ENCODE data around the gene RBM26.
A peak's percentile ranks its signal among the peaks of the same experiment; 100 is the strongest.

Gene RBM26, protein sequence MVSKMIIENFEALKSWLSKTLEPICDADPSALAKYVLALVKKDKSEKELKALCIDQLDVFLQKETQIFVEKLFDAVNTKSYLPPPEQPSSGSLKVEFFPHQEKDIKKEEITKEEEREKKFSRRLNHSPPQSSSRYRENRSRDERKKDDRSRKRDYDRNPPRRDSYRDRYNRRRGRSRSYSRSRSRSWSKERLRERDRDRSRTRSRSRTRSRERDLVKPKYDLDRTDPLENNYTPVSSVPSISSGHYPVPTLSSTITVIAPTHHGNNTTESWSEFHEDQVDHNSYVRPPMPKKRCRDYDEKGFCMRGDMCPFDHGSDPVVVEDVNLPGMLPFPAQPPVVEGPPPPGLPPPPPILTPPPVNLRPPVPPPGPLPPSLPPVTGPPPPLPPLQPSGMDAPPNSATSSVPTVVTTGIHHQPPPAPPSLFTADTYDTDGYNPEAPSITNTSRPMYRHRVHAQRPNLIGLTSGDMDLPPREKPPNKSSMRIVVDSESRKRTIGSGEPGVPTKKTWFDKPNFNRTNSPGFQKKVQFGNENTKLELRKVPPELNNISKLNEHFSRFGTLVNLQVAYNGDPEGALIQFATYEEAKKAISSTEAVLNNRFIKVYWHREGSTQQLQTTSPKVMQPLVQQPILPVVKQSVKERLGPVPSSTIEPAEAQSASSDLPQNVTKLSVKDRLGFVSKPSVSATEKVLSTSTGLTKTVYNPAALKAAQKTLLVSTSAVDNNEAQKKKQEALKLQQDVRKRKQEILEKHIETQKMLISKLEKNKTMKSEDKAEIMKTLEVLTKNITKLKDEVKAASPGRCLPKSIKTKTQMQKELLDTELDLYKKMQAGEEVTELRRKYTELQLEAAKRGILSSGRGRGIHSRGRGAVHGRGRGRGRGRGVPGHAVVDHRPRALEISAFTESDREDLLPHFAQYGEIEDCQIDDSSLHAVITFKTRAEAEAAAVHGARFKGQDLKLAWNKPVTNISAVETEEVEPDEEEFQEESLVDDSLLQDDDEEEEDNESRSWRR

DNA sequence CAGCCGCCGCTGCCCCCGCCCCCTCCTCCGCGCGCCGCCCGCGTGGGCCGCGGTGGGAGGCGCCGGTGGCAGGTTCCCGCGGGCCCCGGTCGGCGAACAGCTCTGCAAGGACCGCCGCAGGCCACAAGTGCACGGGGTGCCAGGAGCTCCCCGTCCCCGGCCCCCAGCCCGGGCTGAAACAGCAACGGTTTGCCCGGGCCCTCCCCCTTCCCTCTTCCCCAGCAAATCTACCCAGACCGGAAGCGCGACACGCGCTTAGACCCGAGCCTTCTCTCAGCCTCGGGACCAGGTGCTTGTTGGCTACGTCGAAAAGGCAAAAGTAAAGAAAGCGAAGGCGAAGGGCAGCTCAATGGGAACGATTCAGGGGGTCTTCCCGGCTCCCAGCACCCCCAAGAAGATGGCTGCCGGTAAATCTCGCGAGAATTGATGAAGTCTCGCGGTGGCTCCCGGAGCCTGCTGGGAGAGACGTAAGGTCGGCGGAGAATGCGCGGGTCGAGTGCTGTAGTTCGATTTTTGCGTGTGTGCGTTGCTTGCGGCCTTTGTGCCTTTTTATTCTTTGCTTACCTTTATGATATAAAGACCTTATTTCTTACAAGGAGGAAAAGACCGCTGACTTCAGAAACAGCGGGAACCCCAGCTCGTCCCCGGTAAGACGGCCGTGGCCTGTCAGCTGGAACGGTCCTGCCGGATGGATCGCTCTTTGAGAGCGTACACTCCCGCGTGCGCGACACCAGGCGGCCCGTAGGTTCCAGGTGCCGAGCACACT, at the start of gene RBM26:
RBM26 (minus strand) TSS at position 425 of the 766 bp plus-strand sequence. CDS start 481 bp downstream, outside the sequence.
- peak; percentile 85 for DNase-seq

DNA sequence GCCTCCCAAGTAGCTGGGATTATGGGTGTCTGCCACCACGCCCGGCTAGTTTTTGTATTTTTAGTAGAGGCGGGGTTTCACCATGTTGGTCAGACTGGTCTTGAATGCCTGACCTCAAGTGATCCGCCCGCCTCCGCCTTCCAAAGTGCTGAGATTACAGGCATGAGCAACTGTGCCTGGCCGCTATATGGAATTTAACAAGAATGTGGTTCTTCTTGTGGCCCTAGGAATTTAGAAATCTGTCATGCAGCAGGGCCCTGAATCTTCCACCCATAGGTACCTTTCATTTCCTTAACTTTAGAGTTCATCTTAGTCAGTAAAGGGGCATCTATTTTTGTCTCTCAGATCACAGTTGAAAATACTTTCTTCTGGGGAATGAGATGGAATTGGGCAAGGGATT, 49.3 kb upstream of the RBM26 start:
- DNase-seq, result no peak

DNA sequence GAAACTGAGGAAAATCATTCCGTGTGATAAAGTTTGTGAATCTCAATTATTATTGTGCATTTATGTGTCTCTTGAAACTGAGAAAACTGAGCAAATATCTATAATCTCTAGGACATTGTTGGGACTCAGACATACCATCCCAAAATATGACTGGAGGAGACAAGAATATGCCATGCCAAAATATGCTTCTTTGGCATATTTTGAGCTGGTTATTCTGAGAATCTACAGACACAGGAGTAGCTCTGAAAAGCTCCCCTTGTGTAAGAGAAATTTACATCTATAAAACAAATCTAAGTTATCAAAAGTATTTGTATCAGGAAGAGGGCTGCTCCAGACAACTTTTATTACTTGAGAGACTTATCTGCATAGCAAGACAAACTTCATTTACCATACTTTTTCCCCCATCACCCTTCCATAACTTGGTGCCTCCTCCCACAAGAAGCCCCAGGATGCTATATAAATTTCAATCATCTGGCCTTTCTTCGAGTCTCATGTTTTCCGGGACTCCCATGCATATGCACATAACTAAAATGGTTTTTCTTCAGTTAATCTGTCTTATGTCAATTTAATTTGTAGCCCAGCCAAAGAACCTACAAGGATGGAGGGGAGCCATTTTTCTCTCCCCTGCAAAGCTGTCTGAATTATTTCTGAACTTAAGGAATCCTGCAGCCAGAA, 46.3 kb upstream of the RBM26 start:
- DNase-seq, result no peak

DNA sequence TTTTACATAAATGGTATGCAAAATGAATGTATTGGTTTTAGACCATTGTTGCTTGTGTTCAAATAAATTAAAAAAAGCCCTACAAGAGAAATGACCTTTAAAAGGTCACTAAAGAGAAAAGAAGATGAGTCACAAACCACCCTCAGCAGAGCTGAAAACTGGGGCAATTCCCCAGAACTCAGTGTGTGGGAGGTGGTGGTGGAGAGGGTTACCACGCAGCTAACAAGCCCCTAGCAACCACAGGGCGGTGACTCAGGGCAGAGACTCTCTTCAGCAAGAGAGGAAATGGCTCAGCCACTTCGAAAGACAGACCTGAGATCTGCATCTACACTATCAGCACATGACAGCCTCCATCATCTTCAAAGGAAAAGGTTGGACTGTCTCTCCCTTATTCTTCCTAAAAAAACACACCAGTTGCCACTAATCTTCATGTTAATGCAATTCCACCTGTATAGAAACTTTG, 45.5 kb upstream of the RBM26 start:
- DNase-seq, result peak; percentile 49

DNA sequence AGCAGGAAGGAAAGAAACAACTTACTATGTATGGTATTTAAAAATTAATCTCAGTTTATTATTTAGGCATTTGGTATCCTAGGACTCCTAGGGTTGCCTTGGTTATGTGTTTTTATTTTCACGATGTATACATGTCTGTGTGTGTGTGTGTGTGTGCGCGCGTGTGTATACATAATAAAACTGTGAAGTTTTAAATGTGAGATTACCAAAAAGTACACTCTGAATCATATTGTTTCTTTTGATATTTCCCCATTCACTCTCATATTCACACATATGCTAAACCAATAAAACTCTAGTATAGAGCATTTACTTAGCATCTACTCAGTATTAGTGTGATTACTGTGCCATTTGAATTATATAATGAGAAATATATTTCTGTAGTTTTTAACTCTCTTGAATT, 44.1 kb upstream of the RBM26 start:
- no peak for DNase-seq

DNA sequence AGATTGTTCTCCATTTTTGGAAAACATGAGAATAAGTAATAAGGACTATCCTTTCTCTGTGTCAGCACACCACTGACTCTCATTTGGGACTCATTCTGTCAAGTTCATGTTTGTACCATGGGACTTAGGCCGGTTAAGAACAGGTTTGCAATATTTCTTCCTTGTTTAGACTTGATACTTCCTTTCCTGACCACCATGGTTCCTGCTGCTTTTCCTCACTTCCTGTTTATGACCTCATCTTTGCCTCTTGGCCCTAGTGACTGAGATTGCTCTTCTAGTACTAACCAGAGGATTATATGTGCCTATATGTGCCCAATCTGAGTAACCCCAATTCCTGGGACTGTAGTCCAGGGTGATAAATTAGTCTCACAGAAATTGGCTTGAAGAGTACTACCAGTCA, 42.4 kb upstream of the RBM26 start:
- peak; percentile 0 for DNase-seq

DNA sequence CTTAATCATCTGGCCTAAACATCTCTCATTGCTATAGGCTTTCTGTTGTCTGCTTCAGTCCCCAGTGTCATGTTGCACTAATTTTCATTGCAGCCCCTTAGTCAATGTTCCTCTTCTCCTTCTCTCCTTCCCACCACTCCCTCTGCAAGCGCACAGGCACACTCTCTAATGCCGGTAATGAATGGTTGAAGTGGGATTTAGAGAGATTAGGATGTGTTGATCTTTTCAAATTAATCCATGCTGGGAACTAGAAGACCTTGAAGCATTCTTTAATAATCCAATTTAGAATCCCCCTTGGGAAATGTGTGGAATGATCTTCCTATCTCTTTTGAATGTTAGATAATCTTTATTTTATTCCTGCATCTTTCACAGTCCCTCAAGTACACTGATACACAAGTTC, 41.7 kb upstream of the RBM26 start:
- no peak for DNase-seq

DNA sequence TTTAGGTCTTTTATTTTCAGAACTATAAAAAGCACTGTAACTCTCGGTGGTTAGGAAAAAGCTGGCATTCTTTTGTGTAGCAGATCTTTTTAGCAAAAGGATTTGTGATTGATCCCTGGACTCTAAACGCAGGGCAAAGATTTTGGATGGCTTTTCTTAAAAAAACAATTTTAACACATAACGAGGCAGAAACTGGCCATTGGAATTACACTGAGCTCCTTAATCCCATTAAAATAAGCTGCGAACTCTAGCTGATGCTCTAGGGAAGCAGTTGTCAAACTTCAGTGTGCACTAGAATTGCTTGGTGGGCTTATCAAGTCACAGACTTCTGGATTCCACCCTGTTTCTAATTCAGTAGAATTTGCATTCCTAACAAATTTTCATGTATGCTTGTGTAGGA, 41.1 kb upstream of the RBM26 start:
- DNase-seq, result no peak

DNA sequence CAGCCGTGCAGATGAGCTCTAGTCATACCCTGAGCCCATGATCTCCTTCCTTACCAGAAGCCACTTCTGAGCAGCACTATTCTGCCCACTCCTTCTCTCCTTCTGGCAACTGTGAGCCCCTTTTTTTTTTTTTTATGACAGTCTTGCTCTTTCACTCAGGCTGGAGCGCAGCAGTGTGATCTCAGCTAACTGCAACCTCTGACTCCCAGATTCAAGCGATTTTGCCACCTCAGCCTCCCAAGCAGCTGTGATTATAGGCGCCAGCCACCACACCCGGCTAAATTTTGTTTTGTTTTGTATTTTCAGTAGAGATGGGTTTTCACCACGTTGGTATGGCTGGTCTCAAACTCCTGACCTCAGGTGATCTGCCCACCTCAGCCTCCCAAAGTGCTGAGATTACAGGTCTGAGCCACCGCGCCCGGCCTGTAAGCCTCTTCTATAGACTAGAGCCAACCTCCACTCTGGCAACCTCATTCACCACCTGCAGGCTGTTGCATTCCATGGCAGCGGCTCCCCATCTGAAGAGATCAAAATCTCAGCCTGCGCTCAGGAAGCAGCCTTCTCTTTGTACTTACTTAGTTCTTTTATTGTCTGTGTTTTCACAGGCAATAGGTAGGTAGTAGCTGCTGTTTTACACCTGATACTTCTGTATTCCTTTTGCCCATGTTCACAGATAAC, 40.1 kb upstream of the RBM26 start:
- DNase-seq, result no peak

DNA sequence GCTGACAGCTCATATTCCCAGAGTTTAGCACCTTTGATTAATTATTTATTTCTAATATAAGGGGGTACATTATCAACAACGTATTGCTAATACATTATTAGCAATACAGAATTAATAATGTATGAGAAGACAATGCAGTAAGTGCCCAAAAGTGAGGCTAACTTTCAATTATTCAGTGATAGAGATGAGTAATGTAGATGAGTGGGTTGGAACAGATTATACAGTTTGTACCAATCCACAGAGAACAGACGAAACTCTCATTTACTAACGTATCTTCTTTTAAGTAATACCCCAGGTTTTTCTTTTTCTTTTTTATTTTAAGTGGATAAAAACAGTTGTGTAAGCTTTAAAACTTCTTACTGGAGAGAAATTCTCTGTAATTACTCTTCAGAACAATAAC, 36.7 kb upstream of the RBM26 start:
- no peak for DNase-seq

DNA sequence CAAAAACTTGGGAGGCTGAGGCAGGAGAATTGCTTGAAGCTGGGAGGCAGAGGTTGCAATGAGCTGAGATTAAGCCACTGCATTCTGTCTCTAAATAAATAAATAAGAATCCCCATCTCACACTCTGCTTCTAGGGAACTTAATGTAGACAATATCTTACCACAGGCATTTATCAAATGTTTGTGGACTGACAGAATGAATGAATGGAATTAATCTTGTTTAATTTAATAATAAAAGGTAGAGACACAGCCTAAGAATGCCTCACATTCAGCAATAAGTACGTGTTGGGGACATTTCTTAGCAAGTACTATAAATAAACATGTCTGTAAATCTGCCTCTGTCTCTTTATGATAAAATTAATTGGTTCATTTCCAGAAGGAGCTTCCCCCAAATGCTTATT, 36.2 kb upstream of the RBM26 start:
- DNase-seq, result no peak

DNA sequence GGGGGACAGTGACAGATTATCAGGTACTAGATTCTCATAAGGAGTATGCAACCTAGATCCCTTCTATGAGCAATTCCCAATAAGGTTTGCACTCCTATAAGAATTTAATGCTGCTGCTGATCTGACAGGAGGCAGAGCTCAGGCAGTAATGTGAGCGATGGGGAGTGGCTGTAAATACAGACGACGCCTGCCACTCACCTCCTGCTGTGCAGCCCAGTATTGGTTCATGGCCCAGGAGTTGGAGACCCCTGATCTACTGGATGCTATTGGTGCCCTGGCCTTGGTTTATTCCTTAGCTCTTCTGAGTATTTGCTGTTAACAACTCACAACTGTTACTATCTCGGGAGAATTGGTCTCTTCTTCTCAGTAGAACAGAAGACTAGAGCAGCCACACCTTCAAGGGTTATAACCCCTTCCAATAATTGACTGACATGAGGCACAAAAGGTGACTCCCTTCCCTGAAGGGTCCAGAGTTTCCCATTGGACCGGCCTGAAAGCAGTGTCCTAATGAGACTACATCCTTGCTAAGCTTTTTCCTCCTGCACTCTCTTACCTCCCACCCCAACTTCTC, 35.0 kb upstream of the RBM26 start:
- DNase-seq, result peak; percentile 5

DNA sequence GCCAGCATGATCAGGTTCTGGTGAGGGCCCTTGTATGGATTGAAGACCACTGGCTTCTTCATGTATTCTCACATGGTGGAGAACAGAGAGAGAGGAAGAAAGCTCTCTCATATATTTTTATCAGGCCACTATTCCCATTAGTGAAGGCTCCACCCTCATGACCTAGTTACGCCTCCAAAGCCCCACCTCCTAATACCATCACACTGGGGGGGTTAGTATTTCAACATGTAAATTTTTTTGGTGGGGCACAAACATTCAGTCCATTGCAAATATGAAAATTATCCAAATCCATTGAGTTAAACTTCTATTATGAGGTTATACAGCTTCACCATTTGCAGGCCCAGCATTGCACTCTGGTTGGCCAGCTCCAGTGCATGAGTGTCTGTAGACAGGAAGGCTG, 33.2 kb upstream of the RBM26 start:
- no peak for DNase-seq

DNA sequence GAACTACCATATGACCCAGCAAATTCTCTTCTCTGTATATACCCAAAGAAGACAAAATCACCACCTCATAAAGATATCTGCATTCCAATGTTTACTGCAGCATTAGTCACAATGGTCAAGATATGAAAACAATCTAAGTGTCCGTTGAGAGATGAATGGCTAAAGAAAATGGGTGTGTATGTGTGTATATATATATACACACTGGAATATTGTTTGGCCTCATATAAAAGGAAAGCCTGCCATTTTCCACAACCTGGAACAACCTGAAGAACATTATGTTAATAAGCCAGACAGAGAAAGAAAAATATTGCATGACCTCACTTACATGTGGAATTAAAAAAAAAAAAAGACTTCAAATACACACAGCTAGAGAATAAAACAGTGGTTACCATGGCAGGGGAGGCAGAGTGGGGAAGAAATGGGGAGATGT, 29.5 kb upstream of the RBM26 start:
- peak; percentile 0 for DNase-seq

DNA sequence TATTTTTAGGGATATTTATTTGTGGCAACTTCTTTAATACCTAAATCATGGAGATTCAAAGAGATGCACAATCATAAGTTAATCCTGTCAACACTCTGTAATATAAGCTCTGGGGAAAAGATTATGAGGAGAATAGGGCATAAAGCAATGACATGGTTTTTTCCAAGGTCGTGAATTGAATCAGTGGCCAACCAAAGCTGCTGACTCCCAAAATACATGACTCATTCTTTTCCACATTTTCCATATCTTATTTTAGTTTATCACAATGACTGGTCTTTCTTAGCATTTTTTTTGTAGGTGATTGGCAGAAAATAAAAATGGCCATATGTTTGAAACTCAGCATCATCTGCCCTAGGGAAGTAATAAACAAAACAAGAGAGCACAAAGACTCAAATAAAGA, 28.5 kb upstream of the RBM26 start:
- DNase-seq, result no peak

DNA sequence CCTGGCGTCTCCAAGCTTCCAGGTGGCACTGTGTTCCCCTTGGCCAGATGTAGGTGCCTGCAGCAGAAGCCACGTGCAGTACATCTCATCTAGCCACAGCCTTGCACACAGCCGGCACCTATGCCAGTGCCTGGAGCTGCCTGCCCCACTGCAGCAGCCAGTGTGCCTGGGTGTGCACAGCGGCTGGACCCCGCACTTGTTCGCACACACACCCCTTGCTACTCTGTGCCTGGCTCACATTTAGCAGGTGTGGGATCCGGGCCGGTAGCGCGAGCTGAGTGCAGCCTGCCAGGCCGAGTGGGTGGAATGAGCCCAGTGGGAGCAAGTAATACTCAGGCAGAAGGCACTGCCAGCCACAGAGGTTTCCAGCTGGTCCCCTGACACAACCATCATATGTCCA, 26.9 kb upstream of the RBM26 start:
- no peak for DNase-seq

DNA sequence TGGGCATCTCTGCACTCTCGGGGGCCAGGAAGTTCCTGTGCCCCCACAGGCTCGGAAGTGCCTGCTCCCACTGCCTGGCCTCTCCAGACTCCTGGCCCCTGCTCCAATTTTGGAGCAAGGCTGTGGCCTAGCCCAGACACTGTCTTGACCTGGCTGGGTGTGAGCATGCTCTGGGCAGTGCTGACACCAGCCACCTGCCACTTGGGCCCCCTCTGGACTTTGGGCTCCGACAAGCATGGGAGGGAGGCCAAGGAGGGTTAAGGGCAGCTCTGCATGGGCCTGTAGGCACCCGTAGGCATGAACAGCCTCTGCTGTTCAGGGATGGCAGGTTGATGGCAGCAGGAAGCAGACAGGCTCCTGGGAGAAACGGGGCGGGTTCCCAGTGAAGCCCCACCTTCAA, 26.0 kb upstream of the RBM26 start:
- no peak for DNase-seq

DNA sequence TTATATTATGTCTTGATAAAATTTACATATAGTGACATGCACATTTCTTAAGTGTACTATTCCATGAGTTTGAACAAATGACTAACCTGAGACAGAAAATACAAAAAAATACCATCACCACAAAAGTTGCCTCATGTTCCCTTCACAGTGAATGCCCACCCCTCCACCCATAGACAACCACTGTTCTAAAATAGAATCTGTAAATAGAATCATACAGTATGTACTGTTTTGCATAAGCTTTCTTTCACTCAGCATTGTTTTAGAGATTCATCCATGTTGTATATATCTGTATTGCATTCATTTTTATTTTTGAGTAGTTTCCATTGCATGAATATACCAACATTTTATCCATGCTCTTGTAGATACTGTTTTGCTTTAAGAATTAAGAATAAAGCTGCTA, 23.3 kb upstream of the RBM26 start:
- no peak for DNase-seq

DNA sequence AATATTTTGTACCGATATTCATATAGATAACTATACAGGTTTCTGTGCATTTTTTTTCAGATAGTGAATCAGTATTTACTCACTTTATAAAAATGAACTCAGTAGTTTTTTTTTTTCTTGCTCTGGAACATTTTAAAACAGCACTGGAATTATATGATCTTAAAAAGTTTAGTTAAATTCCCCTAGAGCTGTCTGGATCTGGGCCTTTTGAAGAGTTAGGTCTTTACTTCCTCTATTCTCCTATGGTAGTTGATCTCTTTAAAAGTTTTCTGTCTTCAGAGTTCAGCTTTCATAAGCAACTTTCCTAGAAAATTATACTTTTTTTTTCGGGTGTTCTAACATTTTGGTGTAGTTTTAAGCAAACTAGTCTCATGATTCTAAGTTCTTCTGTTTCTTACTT, 21.8 kb upstream of the RBM26 start:
- DNase-seq, result no peak

DNA sequence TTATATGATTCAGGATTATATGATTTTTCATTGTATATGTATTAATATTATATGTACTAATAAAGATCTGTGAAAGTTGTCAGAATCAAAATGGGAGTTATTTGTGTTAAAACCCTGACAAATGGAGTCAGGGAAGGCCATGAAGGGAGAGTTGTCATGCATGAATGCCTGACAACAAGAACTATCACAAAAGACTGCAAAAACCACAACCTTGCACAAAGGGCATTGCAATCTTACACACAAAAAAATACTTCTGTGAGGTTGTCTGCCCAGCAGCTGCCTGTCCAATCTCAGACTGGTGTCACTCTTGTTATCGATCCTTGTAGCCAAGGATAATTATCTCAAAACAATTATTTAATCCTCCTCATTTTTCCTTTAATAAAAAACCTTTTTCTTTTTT, 21.2 kb upstream of the RBM26 start:
- peak; percentile 21 for DNase-seq

Data from DMS53 (cell line).